PFSK-1 (cell line): ENCODE measurements around the gene DEGS2.

Experiments used
- FOXP2 ChIP-seq: optimal IDR thresholded peaks from 2 replicates; pipeline ENCODE3; 2011; ENCODE audit warnings: borderline replicate concordance, control low read depth, inconsistent platforms; ENCODE audit not compliant: insufficient read depth; ENCODE audit errors: extremely low read length, extremely low read depth
- POLR2AphosphoS5 ChIP-seq: IDR thresholded peaks from 2 replicates; pipeline ENCODE4 v1.6.1; 2012; ENCODE audit warnings: low read depth, mild to moderate bottlenecking, control low read depth, low read length, moderate library complexity

DNA sequence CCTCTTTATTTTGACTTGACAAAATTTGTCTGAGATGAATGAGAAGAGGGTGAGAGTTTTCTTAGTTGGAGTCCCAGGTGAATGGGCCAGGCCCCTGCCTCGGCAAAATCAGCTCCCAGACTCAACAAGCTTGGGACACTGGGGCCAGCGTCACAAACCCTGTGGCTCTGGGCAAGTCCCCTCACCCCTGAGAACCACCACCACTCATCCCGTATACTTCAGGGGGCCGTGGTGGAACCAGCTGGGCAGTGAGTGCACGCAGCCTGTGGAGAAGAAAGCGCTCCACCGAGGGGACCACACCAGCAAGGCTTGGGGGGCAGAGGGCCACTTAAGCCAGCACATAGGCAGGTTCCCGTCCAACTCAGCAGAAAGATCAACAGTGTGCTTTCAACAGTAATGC lies 40.2 kb downstream of the DEGS2 start:
- no peak for TF ChIP-seq POLR2AphosphoS5
- TF ChIP-seq FOXP2, result no peak
